ENCODE data around the gene CCDC107.
"Not testable (repeated sequence)": the region's sequence is repeated elsewhere in the genome, so short reads cannot be mapped to it uniquely, and the experiment has no call there.

Gene CCDC107

GRCh38 chr9:35658137-35658967, at the start of gene CCDC107:
TSS of gene CCDC107 (plus strand) at chr9:35658292. CDS start at chr9:35658380, 88 bp downstream.
- peak; percentile 63 to 76 (median 74) for DNase-seq (ENCODE audit: low read depth in 2 of 3, low spot score in 2 of 3)

- no peak for DNase-seq (ENCODE audit: low read depth in 2 of 3, low spot score in 2 of 3)
These were observed 48.9 kb upstream of the CCDC107 start for GRCh38 chr9:35609001-35609819.

DNA sequence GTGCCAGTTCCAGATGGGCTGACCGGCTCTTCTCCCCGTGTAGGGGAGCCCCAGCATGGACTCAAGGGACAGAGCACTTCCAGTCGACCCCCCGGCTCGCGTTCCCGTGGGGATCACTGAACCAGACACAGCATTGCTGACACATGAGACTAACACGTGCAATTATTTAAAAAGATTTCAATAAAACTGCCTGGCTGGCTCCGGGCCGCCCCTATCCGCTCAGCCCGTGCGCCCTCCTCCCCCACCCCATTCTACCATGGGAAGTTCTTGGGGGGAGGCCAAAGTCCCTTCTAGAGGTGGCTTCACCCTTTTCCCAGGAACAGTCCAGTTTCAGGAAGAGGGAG, 48.3 kb upstream of the CCDC107 start:
- no peak for DNase-seq (ENCODE audit: low read depth in 2 of 3, low spot score in 2 of 3)

- DNase-seq (ENCODE audit: low read depth in 2 of 3, low spot score in 2 of 3), result peak in 1 of 3 experiments; percentile 27
These were observed 46.8 kb upstream of the CCDC107 start for GRCh38 chr9:35611230-35611797.

DNA sequence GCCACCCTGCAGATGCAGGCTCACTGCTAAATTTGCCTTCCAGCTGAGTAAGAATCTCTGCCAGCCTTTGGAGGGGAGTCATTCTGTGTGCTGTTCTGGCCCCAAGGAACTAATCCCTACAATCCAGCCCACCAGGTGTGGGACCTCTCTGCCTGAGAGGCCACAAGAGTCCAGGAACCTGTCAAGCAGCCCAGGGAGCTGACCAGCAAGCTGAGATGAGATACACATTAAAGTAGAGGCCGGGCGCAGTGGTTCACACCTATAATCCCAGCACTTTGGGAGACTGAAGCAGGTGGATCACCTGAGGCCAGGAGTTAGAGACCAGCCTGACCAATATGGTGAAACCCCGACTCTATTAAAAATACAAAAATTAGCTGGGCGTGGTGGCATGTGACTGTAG, 46.0 kb upstream of the CCDC107 start:
- DNase-seq (ENCODE audit: low read depth in 2 of 3, low spot score in 2 of 3), result not testable (repeated sequence)

DNA sequence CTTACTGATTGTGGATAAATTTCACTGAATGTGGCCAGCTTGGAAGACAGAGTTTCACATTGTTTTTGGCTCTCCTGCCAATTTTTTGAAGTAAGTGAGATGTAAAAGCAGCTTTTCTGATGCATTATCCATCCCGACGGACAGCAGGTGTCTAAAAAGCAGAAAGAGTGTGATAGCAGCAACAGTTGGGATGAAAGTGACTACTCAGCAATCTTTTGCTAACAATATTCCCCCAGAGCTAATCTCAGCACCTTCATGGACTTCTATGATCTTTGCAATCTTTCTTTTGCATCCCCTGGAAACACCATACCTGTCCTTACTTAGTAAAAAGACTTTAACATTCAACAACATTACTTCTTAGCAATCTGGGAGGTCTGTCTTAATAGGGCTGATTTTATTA, 45.2 kb upstream of the CCDC107 start:
- DNase-seq (ENCODE audit: low read depth in 2 of 3, low spot score in 2 of 3), result no peak

DNA sequence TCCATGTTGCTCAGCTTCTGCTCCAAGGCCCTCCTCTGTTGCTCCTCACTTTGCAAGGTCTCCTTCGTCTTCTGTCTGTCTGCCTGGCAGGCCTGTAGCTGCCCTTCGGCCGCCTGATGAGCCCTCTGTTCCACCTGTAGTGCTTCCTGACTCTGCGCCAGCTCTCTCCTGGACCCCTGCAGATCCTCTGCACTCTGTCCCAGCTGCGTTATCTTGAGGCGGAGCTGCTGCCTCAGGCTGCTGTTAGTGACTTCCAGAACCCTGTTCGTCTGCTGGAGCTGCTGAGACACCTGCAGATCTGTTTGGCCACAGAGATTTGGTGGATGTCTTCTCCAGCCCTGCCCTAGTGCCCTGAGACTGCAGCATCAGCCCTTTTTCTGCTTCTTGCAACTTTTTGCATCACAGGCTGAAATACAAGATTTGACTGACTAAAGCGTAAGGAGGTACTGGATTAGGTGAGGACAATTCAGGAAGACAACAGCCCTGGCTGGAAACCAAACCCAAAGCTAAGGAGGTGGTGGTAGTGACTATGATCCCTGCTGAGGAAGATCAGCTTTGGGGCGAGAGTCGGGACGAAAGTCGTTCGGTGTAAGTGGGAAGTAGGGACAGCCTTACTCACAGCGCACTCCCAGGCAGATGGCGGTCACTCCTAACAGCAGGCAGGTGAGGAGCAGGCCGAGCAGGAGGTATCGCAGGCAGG, 42.0 kb upstream of the CCDC107 start:
- no peak for DNase-seq (ENCODE audit: low read depth in 2 of 3, low spot score in 2 of 3)

DNA sequence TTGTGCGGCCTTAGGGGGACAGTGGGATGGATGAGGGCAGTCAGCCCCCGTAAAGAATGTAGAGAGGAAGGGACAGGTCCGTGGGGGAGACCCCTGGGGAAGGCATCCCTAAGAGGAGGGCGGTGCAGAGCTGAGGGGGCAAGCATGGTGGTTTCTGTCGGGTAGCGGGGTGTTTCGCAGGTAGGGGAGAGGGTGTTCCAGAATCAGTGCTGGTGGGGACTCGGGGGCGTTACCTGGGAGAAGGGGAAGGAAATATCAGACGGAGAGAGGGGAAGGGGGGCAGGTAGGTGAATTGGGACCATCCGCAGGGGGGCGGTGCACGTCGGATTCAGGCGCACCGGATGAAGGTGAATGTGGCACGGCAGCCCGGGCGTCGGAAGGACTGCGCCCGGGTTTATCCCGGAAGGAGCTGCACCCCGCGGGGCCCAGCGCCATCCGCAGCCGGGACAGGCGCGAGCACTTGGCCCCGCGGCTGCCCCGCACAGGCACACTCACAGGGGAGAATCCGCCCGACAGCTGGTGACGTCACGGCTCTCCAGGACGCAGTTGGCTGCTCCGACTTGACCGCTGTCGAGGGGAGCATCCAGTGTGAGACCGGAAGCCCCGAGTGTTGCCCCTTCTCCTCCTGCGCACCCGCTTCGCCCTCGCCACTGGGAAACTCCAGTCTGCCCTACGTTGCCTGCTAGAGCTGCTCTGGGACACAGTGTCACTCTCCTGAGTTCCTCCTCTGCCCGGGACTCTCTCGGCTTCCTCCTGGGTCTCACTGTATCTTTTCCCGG, 41.2 kb upstream of the CCDC107 start:
- DNase-seq (ENCODE audit: low read depth in 2 of 3, low spot score in 2 of 3), result peak in 2 of 3 experiments; percentile 58 to 68

- no peak for DNase-seq (ENCODE audit: low read depth in 2 of 3, low spot score in 2 of 3)
These were observed 40.5 kb upstream of the CCDC107 start for GRCh38 chr9:35617548-35617947.

GRCh38 chr9:35618325-35618727, 39.8 kb upstream of the CCDC107 start, which contains the start of gene CD72:
TSS of gene CD72 (minus strand) at chr9:35618413. CDS start at chr9:35618303, 110 bp downstream.
- no peak for DNase-seq (ENCODE audit: low read depth in 2 of 3, low spot score in 2 of 3)

DNA sequence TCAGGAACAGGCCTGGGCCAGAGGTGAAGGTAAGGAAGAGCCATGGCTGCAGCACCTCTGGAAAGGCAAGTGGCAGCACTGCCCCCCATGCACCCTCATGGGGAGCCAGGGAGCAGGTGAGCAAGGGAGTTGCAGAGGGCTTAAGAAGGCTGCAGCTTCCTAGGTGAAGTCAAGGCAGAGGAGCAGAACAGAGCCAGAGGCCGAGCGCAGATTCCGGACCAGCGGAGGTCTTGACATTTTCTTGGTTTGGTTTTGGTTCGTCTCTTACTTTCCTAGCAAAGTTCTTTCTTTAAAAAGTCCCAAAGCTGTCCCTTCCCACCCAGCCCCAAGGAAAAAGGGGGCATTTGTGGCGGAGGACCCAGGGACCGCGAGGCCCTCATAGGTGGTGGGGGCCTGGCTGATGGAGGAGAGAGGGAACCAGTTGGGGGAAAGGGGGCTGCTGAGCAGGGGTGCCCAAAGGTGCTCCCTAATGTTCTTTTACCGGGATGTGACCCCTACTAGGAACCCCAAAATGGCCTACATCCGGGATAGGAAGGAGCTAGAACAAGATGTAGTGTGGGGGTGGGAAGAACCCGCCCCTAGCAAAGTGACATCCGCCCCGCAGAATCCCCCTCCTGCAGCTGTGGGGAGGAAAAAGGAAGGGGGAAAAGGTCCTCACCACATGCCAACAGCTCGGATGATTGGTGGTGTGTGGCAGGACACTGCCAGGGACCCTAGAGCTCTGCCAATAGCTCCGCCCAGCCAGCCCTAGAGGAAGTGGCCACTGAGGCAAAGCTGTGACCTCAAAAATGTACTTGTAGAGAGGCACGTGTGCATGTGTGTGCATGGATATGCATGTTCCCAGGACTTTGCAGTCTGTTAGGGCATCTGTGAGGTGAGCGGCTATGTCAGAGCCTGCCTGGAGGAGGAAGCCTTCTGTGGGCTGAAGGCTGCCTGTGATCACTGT, 39.0 kb upstream of the CCDC107 start:
- DNase-seq (ENCODE audit: low read depth in 2 of 3, low spot score in 2 of 3), result peak in 2 of 3 experiments; percentile 18 to 50

GRCh38 chr9:35619800-35620158, 38.3 kb upstream of the CCDC107 start:
- DNase-seq (ENCODE audit: low read depth in 2 of 3, low spot score in 2 of 3), result no peak

DNA sequence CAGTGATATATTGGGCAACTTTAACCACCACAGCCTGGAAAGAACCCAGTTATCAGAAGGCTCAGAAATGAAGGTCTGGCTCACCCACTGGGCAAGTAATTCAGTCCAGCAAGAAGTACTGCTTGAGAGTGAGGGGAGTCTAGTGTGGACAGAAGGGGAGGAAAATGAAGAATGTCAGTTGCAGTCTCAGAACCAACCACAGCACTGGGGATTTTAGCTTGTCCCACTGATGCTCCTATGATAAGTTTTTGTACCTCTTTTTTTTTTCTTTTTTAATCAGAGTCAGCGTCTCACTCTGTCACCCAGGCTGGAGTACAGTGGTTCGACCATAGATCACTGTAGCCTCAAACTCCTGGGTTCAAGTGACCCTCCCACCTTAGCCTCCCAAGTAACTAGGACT, 30.5 kb upstream of the CCDC107 start:
- DNase-seq (ENCODE audit: low read depth in 2 of 3, low spot score in 2 of 3), result no peak

- DNase-seq (ENCODE audit: low read depth in 2 of 3, low spot score in 2 of 3), result no peak
These were observed 29.6 kb upstream of the CCDC107 start for GRCh38 chr9:35628389-35628991.

- DNase-seq (ENCODE audit: low read depth in 2 of 3, low spot score in 2 of 3), result no peak
These were observed 28.5 kb upstream of the CCDC107 start for GRCh38 chr9:35629597-35629996.

- DNase-seq (ENCODE audit: low read depth in 2 of 3, low spot score in 2 of 3), result no peak
These were observed 22.4 kb upstream of the CCDC107 start for GRCh38 chr9:35635730-35636129.

GRCh38 chr9:35636135-35636876, 21.8 kb upstream of the CCDC107 start:
- DNase-seq (ENCODE audit: low read depth in 2 of 3, low spot score in 2 of 3), result no peak

GRCh38 chr9:35636877-35637246, 21.2 kb upstream of the CCDC107 start:
- DNase-seq (ENCODE audit: low read depth in 2 of 3, low spot score in 2 of 3), result not testable (repeated sequence)

Data from activated CD8-positive, alpha-beta memory T cell treated with anti-CD3 and anti-CD28 coated beads for 48 hours (primary cell).